ENCODE results near the gene ARL16. TPM values are rescaled to one million over a fixed set of nuclear protein-coding genes. Genes with fewer than 3 reads are reported as not detected.

The ARL16 gene
- total RNA-seq, 3 donors from 2014 or later (not counting 1 experiment from before 2014, with no cell fraction given), result 23.3 to 47.9 (median 39.3) TPM

- no peaks in the 10 kb centered on the region for H3K36me3 ChIP-seq (ENCODE audit: control insufficient read depth, insufficient read depth, low read length)
- 95% methylated on average over 15 of the region's 15 CpGs for WGBS (ENCODE audit: insufficient coverage)
- ATAC-seq, result no peak
- no peaks in the 10 kb centered on the region for H3K9me3 Mint-ChIP-seq
- H3K4me1 Mint-ChIP-seq, result peaks cover 0 to 4% of the 10 kb centered on the region in 2 donors
- no peaks in the 10 kb centered on the region for H3K4me1 ChIP-seq (ENCODE audit: control insufficient read depth, insufficient read depth, low read length)
- H3K27ac ChIP-seq (ENCODE audit: low read length), result no peak overlapping the region
- no peaks in the 10 kb centered on the region for H3K36me3 Mint-ChIP-seq
- H3K27ac Mint-ChIP-seq, result no peak overlapping the region
- intact Hi-C loops (cut with micrococcal nuclease), result no loop called here
- no peak overlapping the region for H3K4me3 Mint-ChIP-seq
- TF ChIP-seq CTCF (IDR thresholded peaks at IDR 0.05), result no peak
- H3K27me3 Mint-ChIP-seq (ENCODE audit: low read depth in 2 of 2), result peaks cover 0 to 6% of the 10 kb centered on the region in 2 donors
- no peak overlapping the region for H3K4me3 ChIP-seq (ENCODE audit: low read length)
- DNase-seq, result no peak
- H3K9me3 ChIP-seq (ENCODE audit: control insufficient read depth, insufficient read depth, low read length), result peaks cover 3% of the 10 kb centered on the region
- peaks cover 3% of the 10 kb centered on the region for H3K27me3 ChIP-seq (ENCODE audit: control insufficient read depth, insufficient read depth, low read length)
These were observed 39.1 kb downstream of the ARL16 start for GRCh38 chr17:81644496-81644895.

GRCh38 chr17:81641825-81642489 is 41.6 kb downstream of the ARL16 start:
- TF ChIP-seq CTCF (IDR thresholded peaks at IDR 0.05), result no peak
- H3K9me3 ChIP-seq (ENCODE audit: control insufficient read depth, insufficient read depth, low read length), result no peaks in the 10 kb centered on the region
- WGBS (ENCODE audit: insufficient coverage), result 89% methylated on average over 17 of the region's 17 CpGs
- Mint-ChIP-seq H3K4me1 (no peaks in the 10 kb centered on the region), H3K27me3 (ENCODE audit: low read depth in 2 of 2) (no peaks in the 10 kb centered on the region), H3K27ac (no peak overlapping the region), H3K9me3 (no peaks in the 10 kb centered on the region), H3K36me3 (no peaks in the 10 kb centered on the region), H3K4me3 (no peak overlapping the region)
- H3K4me1 ChIP-seq (ENCODE audit: control insufficient read depth, insufficient read depth, low read length), result peaks cover 6% of the 10 kb centered on the region
- no peaks in the 10 kb centered on the region for H3K36me3 ChIP-seq (ENCODE audit: control insufficient read depth, insufficient read depth, low read length)
- H3K27me3 ChIP-seq (ENCODE audit: control insufficient read depth, insufficient read depth, low read length), result no peaks in the 10 kb centered on the region
- no peak overlapping the region for H3K4me3 ChIP-seq (ENCODE audit: low read length)
- intact Hi-C loops (cut with micrococcal nuclease), result no loop called here
- no peak for ATAC-seq
- DNase-seq, result no peak
- H3K27ac ChIP-seq (ENCODE audit: low read length), result no peak overlapping the region

GRCh38 chr17:81640011-81640410 is 43.6 kb downstream of the ARL16 start:
- Mint-ChIP-seq H3K4me1 (peaks cover 9 to 12% of the 10 kb centered on the region in 2 donors), H3K36me3 (no peaks in the 10 kb centered on the region), H3K27ac (no peak overlapping the region), H3K9me3 (no peaks in the 10 kb centered on the region), H3K27me3 (ENCODE audit: low read depth in 2 of 2) (no peaks in the 10 kb centered on the region), H3K4me3 (no peak overlapping the region)
- Histone ChIP-seq H3K4me3 (ENCODE audit: low read length) (no peak overlapping the region), H3K9me3 (ENCODE audit: control insufficient read depth, insufficient read depth, low read length) (no peaks in the 10 kb centered on the region), H3K4me1 (ENCODE audit: control insufficient read depth, insufficient read depth, low read length) (peaks cover 20% of the 10 kb centered on the region), H3K36me3 (ENCODE audit: control insufficient read depth, insufficient read depth, low read length) (no peaks in the 10 kb centered on the region), H3K27ac (ENCODE audit: low read length) (no peak overlapping the region), H3K27me3 (ENCODE audit: control insufficient read depth, insufficient read depth, low read length) (no peaks in the 10 kb centered on the region)
- no peak for TF ChIP-seq CTCF (IDR thresholded peaks at IDR 0.05)
- intact Hi-C loops (cut with micrococcal nuclease), result no loop called here
- ATAC-seq, result no peak
- WGBS (ENCODE audit: insufficient coverage), result 93% methylated on average over 9 of the region's 9 CpGs
- DNase-seq, result no peak

GRCh38 chr17:81638683-81639082 is 44.9 kb downstream of the ARL16 start:
- no peak overlapping the region for H3K27ac Mint-ChIP-seq
- 90% methylated on average over 3 of the region's 4 CpGs for WGBS (ENCODE audit: insufficient coverage)

More at GRCh38 chr17:81638683-81639082, 44.9 kb downstream of the ARL16 start:
- intact Hi-C loops (cut with micrococcal nuclease), result no loop called here
- ATAC-seq (no peak), DNase-seq (no peak)
- H3K9me3 Mint-ChIP-seq, result no peaks in the 10 kb centered on the region
- no peaks in the 10 kb centered on the region for H3K36me3 ChIP-seq (ENCODE audit: control insufficient read depth, insufficient read depth, low read length)
- peaks cover 9 to 12% of the 10 kb centered on the region in 2 donors for H3K4me1 Mint-ChIP-seq
- peak overlapping the region; percentile 35 for H3K4me3 Mint-ChIP-seq
- no peaks in the 10 kb centered on the region for H3K27me3 Mint-ChIP-seq (ENCODE audit: low read depth in 2 of 2)
- H3K9me3 ChIP-seq (ENCODE audit: control insufficient read depth, insufficient read depth, low read length), result no peaks in the 10 kb centered on the region
- H3K27ac ChIP-seq (ENCODE audit: low read length), result no peak overlapping the region
- no peak overlapping the region for H3K4me3 ChIP-seq (ENCODE audit: low read length)
- no peaks in the 10 kb centered on the region for H3K27me3 ChIP-seq (ENCODE audit: control insufficient read depth, insufficient read depth, low read length)
- peaks cover 20% of the 10 kb centered on the region for H3K4me1 ChIP-seq (ENCODE audit: control insufficient read depth, insufficient read depth, low read length)
- H3K36me3 Mint-ChIP-seq, result no peaks in the 10 kb centered on the region
- TF ChIP-seq CTCF (IDR thresholded peaks at IDR 0.05), result no peak
